GM12872 (cell line): ENCODE measurements around the gene PSMD5.

Experiments
- TF ChIP-seq, protein P1 (sequence below): IDR thresholded peaks from 3 replicates; pipeline ENCODE4 v1.5.1; 2011; ENCODE audit warnings: low read depth, mild to moderate bottlenecking, low read length, moderate library complexity; ENCODE audit not compliant: insufficient read depth

The PSMD5 gene

DNA sequence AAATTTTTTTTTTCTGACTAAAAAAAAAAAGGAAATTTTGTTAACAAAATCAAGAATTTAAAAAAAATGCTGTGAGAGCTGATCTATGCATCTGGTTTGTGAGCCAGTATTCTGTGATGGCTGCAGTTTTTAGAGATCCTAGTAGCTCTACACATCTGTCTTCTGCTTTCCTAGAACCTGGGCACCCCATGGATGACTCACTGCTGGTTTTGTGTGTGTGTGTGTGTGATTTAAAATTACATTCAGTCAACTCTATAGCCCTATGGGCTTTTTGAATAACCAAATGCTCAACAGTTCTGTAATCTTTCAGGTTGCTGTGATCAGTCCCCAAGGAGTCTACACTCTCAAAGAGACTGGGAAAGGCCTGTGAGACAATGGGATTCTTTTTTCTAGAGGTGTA, 2.5 kb upstream of the PSMD5 start:
- TF ChIP-seq, protein P1, sequence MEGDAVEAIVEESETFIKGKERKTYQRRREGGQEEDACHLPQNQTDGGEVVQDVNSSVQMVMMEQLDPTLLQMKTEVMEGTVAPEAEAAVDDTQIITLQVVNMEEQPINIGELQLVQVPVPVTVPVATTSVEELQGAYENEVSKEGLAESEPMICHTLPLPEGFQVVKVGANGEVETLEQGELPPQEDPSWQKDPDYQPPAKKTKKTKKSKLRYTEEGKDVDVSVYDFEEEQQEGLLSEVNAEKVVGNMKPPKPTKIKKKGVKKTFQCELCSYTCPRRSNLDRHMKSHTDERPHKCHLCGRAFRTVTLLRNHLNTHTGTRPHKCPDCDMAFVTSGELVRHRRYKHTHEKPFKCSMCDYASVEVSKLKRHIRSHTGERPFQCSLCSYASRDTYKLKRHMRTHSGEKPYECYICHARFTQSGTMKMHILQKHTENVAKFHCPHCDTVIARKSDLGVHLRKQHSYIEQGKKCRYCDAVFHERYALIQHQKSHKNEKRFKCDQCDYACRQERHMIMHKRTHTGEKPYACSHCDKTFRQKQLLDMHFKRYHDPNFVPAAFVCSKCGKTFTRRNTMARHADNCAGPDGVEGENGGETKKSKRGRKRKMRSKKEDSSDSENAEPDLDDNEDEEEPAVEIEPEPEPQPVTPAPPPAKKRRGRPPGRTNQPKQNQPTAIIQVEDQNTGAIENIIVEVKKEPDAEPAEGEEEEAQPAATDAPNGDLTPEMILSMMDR, result no peak

DNA sequence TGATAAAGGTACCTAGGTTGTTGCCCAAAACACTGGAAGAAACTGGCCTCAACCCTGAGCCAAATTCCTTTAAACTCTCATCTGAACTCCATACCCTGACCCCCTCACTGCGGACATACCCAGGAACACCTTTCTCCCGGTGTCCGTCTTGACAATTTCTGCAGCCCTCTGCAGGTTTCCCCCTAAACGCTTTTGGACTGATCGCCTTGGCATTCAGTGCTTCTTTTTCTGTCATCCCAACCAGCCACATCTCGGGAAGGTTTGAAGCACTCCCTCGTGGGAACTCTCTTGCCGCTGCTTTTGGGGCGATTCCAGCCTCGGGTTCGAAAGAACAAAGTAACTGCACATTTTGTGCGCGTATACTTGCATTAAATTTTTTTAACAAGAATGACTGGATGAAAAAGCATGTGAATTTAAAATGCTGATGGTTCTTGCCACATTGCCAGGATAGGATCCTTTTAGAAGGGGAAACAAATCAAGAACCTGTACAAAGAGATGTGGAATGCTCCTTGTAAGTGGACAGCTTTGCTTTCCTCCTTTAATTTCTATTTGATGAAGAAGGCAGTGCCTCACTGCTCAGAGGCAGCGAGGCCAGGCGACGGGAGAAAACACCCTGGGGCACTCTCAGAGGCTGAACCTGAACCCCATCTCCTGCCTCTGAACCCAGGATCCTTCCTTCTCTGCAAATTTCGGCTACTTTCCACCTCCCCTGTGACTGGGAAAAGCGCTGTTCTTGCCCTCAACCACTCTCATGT, 615 bp downstream of the PSMD5 start:
- TF ChIP-seq, protein P1, result no peak

DNA sequence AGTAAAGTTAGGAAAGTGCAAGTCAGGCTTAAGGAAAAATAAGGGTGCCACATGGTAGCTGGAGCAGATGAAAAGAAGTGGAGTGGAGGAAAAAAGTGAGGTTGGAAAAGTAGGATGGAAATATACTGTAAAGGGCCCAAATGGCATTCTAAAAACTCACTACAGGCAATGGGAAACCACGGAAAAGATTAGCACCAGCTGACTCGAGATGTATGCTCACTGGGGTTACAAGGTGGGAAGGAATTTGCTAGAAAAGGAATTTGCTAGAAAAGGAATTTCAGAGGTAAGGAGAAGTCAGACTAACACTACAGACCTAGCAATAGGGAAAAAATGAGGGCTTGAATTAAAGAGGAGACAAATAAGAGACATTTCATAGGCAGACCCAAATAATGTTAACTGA, 3.6 kb downstream of the PSMD5 start:
- TF ChIP-seq, protein P1, result no peak

DNA sequence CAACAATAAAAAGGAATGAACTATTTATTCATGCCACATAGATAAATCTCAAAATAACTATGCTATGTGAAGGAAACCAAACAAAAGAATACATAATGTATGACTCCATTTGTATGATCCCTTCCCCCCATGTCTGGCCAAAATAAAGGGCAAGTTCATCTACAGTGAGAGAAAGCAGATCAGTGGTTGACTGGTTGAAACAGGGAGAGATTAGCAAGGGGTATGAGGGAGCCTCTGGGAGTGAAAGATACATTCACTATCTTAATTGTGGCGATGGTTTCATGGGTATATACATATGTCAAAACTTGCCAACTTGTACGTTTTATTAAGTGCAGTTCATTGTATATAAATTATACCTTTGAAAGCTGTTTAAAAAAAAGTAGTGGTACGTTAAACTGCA, 4.8 kb downstream of the PSMD5 start:
- TF ChIP-seq, protein P1, result no peak

DNA sequence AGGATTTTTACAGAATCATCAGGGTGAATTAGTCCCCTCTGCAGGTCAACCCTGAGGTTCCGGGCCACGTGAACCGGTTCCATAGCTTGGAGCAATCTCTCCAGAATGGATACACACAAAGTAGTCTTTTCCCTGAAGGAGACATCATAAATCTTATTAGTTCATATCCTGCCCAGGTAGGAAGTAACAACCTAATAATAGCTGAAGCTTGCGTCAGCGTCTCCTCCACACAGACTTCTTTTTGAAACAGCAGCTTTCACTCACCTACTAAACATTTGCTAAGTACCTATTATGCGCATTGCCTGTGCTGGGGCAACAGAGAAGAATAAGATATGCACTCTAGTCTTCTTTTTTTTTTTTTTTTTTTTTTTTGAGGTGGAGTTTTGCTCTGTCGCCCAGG, 9.4 kb downstream of the PSMD5 start:
- TF ChIP-seq, protein P1, result no peak

DNA sequence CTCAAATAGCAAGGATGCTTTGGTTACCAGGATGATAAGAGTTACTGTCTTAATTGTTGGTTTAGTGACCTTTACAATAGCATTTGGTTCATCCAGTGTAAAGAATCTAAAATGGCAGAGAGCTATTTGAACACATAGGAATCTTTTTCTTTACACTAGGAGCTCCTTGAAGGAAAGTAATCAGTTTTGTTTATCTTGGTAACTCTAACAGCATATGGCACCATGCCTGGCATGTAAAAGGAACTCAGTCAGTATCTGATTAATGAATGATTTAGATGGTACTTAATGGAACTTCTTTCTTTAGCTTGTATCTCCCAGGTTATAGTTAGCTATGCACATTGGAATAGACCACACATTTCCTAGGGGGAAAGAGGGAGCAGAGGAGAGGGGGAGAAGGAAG, 9.9 kb downstream of the PSMD5 start:
- TF ChIP-seq, protein P1, result no peak

DNA sequence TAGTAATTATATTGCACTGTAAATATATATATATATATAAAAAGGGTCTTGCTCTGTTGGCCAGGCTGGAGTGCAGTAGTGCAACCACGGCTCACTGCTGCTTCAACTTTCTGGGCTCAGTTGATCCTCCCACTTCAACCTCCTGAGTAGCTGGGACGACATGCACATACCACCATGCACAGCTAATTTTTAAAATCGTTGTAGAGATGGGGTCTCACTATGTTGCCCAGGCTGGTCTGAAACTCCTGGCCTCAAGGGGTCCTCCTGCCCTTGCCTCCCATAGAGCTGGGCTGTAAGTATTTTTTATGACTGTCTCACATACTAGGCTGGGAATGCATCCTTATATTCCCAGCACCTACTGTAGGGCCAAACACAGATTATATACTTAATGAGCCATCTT, 11.9 kb downstream of the PSMD5 start:
- TF ChIP-seq, protein P1, result no peak

DNA sequence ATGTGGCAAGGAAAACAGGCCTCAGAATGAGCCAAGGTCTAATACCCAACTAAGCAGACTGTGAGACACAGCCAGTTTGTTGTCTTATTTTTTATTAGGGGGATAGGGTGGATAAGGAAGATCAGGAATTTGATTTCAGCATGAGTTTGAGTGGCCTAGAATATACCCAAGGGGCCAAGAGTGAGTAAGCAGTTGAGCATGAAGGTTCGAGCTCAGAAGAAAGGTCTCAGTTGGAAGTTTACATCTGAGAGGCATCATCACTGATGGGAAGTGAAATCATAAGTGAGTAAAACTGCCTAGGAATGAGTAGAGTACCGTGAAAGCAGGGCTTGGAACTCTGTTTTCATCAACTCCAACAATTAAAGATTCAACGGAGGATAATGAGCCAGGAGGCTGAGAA, 12.6 kb downstream of the PSMD5 start:
- TF ChIP-seq, protein P1, result no peak
